ENCODE measurements around the gene GMDS. TPM values are rescaled to one million over a fixed set of nuclear protein-coding genes. Genes with fewer than 3 reads are reported as not detected.

GMDS gene
- total RNA-seq, 1 donor from 2014 or later: 34.0 TPM

GRCh38 chr6:1599469-1599868 lies 645.9 kb downstream of the GMDS start:
- H3K27ac Mint-ChIP-seq (ENCODE audit: unreplicated experiment): no peak overlapping the region
- H3K4me1 Mint-ChIP-seq (ENCODE audit: low read depth): peaks cover 15% of the 10 kb centered on the region
- no peaks in the 10 kb centered on the region for H3K9me3 Mint-ChIP-seq (ENCODE audit: low read depth)
- H3K36me3 Mint-ChIP-seq (ENCODE audit: low read depth): no peaks in the 10 kb centered on the region
- peaks cover 5% of the 10 kb centered on the region for H3K27me3 Mint-ChIP-seq (ENCODE audit: low read depth)
- no peak for DNase-seq (ENCODE audit: low spot score)
- no peak overlapping the region for H3K4me3 Mint-ChIP-seq (ENCODE audit: unreplicated experiment)
- TF ChIP-seq CTCF (IDR thresholded peaks at IDR 0.05): no peak

GRCh38 chr6:1598886-1599285 lies 646.5 kb downstream of the GMDS start:
- no peak overlapping the region for H3K4me3 Mint-ChIP-seq (ENCODE audit: unreplicated experiment)
- peaks cover 5% of the 10 kb centered on the region for H3K27me3 Mint-ChIP-seq (ENCODE audit: low read depth)
- no peak for TF ChIP-seq CTCF (IDR thresholded peaks at IDR 0.05)
- no peaks in the 10 kb centered on the region for H3K36me3 Mint-ChIP-seq (ENCODE audit: low read depth)
- no peak overlapping the region for H3K27ac Mint-ChIP-seq (ENCODE audit: unreplicated experiment)
- no peaks in the 10 kb centered on the region for H3K9me3 Mint-ChIP-seq (ENCODE audit: low read depth)
- no peak for DNase-seq (ENCODE audit: low spot score)
- H3K4me1 Mint-ChIP-seq (ENCODE audit: low read depth): peaks cover 15% of the 10 kb centered on the region

- Mint-ChIP-seq H3K4me1 (ENCODE audit: low read depth) (peaks cover 12% of the 10 kb centered on the region), H3K27me3 (ENCODE audit: low read depth) (peaks cover 7% of the 10 kb centered on the region), H3K4me3 (ENCODE audit: unreplicated experiment) (no peak overlapping the region), H3K9me3 (ENCODE audit: low read depth) (no peaks in the 10 kb centered on the region), H3K27ac (ENCODE audit: unreplicated experiment) (no peak overlapping the region), H3K36me3 (ENCODE audit: low read depth) (no peaks in the 10 kb centered on the region)
- no peak for TF ChIP-seq CTCF (IDR thresholded peaks at IDR 0.05)
- no peak for DNase-seq (ENCODE audit: low spot score)
Observed at GRCh38 chr6:1598433-1598832, 647.0 kb downstream of the GMDS start.

GRCh38 chr6:1597924-1598323 lies 647.5 kb downstream of the GMDS start:
- H3K4me3 Mint-ChIP-seq (ENCODE audit: unreplicated experiment): no peak overlapping the region
- H3K27ac Mint-ChIP-seq (ENCODE audit: unreplicated experiment): no peak overlapping the region
- no peak for TF ChIP-seq CTCF (IDR thresholded peaks at IDR 0.05)
- peaks cover 12% of the 10 kb centered on the region for H3K4me1 Mint-ChIP-seq (ENCODE audit: low read depth)
- no peaks in the 10 kb centered on the region for H3K36me3 Mint-ChIP-seq (ENCODE audit: low read depth)
- H3K27me3 Mint-ChIP-seq (ENCODE audit: low read depth): peaks cover 8% of the 10 kb centered on the region
- H3K9me3 Mint-ChIP-seq (ENCODE audit: low read depth): no peaks in the 10 kb centered on the region
- DNase-seq (ENCODE audit: low spot score): no peak

- DNase-seq (ENCODE audit: low spot score): no peak
- no peak overlapping the region for H3K4me3 Mint-ChIP-seq (ENCODE audit: unreplicated experiment)
- peaks cover 12% of the 10 kb centered on the region for H3K4me1 Mint-ChIP-seq (ENCODE audit: low read depth)
- H3K27me3 Mint-ChIP-seq (ENCODE audit: low read depth): peaks cover 10% of the 10 kb centered on the region
- H3K9me3 Mint-ChIP-seq (ENCODE audit: low read depth): no peaks in the 10 kb centered on the region
- no peaks in the 10 kb centered on the region for H3K36me3 Mint-ChIP-seq (ENCODE audit: low read depth)
- no peak for TF ChIP-seq CTCF (IDR thresholded peaks at IDR 0.05)
- peak overlapping the region; percentile 50 for H3K27ac Mint-ChIP-seq (ENCODE audit: unreplicated experiment)
Observed at GRCh38 chr6:1597121-1597744, 648.2 kb downstream of the GMDS start.
